H1 (cell line): ENCODE results near the gene PHF13. TPM values are rescaled to one million over a fixed set of nuclear protein-coding genes. Genes with fewer than 3 reads are reported as not detected.

Experiments
- CTCF ChIA-PET: fragments of 300-600 bp; sonication (Branson Sonifier 250); formaldehyde crosslinking; loops from one replicate; lab custom pipeline; 2021; ENCODE audit not compliant: partially characterized antibody; lab: Charles Lee
- POLR2A ChIA-PET: fragments of 300-600 bp; sonication (Branson Sonifier 250); formaldehyde crosslinking; loops from one replicate; lab custom pipeline; 2021; ENCODE audit warnings: inconsistent platforms; ENCODE audit not compliant: partially characterized antibody; lab: Charles Lee
- DNase-seq, 2 experiments: peaks; one replicate each; pipeline versions ENCODE4 v3.0.0 to v3.0.0-alpha.2; 2010 to 2022; ENCODE audit warnings: low spot score in 2 of 2, low read depth in 1 of 2, mixed read lengths in 1 of 2
- FAIRE-seq: peaks from 2 replicates; lab custom pipeline; 2011; peaks lifted over from hg19 to GRCh38; lab: Jason Lieb, UNC
- H2AFZ ChIP-seq: 2 replicates; pipeline ENCODE4 v1.8.1; 2012; ENCODE audit warnings: low read length, inconsistent platforms
- H2AK5ac ChIP-seq: 2 replicates; pipeline ENCODE4 v1.6.1; 2013; ENCODE audit warnings: low read depth, low read length
- H2BK120ac ChIP-seq: replicated peaks from 2 replicates; pipeline ENCODE3; 2013; ENCODE audit warnings: low read depth, low read length, inconsistent platforms
- H2BK12ac ChIP-seq: 2 replicates; pipeline ENCODE4 v1.6.1; 2013; ENCODE audit warnings: low read depth, low read length
- H2BK15ac ChIP-seq: 2 replicates; pipeline ENCODE4 v1.6.1; 2013; ENCODE audit warnings: low read length
- H2BK20ac ChIP-seq: 2 replicates; pipeline ENCODE4 v1.6.1; 2013; ENCODE audit warnings: low read length
- H2BK5ac ChIP-seq: 2 replicates; pipeline ENCODE4 v1.6.1; 2013; ENCODE audit warnings: low read depth, low read length
- H3K14ac ChIP-seq: 2 replicates; pipeline ENCODE4 v1.6.1; 2013; ENCODE audit warnings: inconsistent platforms; ENCODE audit not compliant: insufficient read length
- H3K18ac ChIP-seq: 2 replicates; pipeline ENCODE4 v1.6.1; 2013; ENCODE audit warnings: low read length; ENCODE audit errors: extremely low read depth
- H3K23ac ChIP-seq: 2 replicates; pipeline ENCODE4 v1.6.1; 2013; ENCODE audit warnings: inconsistent platforms; ENCODE audit not compliant: insufficient read length
- H3K23me2 ChIP-seq: 2 replicates; pipeline ENCODE4 v1.6.1; 2013; ENCODE audit warnings: low read depth, low read length
- H3K27ac ChIP-seq: 2 replicates; pipeline ENCODE4 v1.6.1; 2011; ENCODE audit warnings: low read depth, low read length, inconsistent platforms
- H3K27me3 ChIP-seq, 4 experiments: replicated peaks in 1 of 4; 1 replicate in 1 of 4; 2 replicates in 3 of 4; pipeline versions ENCODE4 v1.6.1 to v1.8.1; 2011 to 2013; ENCODE audit warnings: low read length in 3 of 4, mild to moderate bottlenecking in 3 of 4, inconsistent platforms in 2 of 4, mixed read lengths in 2 of 4, moderate library complexity in 1 of 4; ENCODE audit not compliant: control insufficient read depth in 3 of 4, insufficient read depth in 3 of 4; ENCODE audit errors: extremely low read depth in 1 of 4
- H3K36me3 ChIP-seq, 4 experiments: 2 replicates each; pipeline versions ENCODE4 v1.6.1 to v1.8.1; 2011 to 2013; ENCODE audit warnings: mild to moderate bottlenecking in 4 of 4, low read length in 3 of 4, moderate library complexity in 2 of 4, control low read depth in 1 of 4, inconsistent platforms in 1 of 4; ENCODE audit not compliant: insufficient read depth in 4 of 4, control insufficient read depth in 2 of 4
- H3K4ac ChIP-seq: replicated peaks from 2 replicates; pipeline ENCODE3; 2013; ENCODE audit warnings: low read length, low read depth, mixed read lengths, inconsistent platforms; ENCODE audit not compliant: insufficient read length
- H3K4me1 ChIP-seq, 4 experiments: replicated peaks in 1 of 4; 1 replicate in 1 of 4; 2 replicates in 3 of 4; pipeline versions ENCODE4 v1.6.1 to v1.8.1; 2011 to 2013; ENCODE audit warnings: low read length in 3 of 4, inconsistent platforms in 2 of 4, mixed read lengths in 1 of 4; ENCODE audit not compliant: insufficient read depth in 4 of 4, control insufficient read depth in 3 of 4
- H3K4me2 ChIP-seq, 2 experiments: 2 replicates each; pipeline versions ENCODE4 v1.6.1 to v1.8.1; 2011 to 2013; ENCODE audit warnings: low read depth in 2 of 2, low read length in 2 of 2, control low read depth in 1 of 2, inconsistent platforms in 1 of 2, mild to moderate bottlenecking in 1 of 2; ENCODE audit not compliant: insufficient read depth in 1 of 2
- H3K4me3 ChIP-seq, 4 experiments: fragments of 200-600, 300-600 bp in 1 of 4; sonication (generic), shearing (Covaris generic), sonication (Bioruptor Twin) in 1 of 4; 2 replicates each; pipeline versions ENCODE4 v1.5.1 to v1.8.1; 2011 to 2016; ENCODE audit warnings: low read length in 4 of 4, low read depth in 3 of 4, control low read depth in 2 of 4, inconsistent platforms in 2 of 4, mild to moderate bottlenecking in 2 of 4, mixed read lengths in 1 of 4, moderate library complexity in 1 of 4; ENCODE audit not compliant: insufficient read depth in 2 of 4; ENCODE audit errors: extremely low read depth in 1 of 4
- H3K56ac ChIP-seq: replicated peaks from 2 replicates; pipeline ENCODE3; 2013; ENCODE audit warnings: low read depth, mild to moderate bottlenecking, mixed read lengths, low read length, inconsistent platforms; ENCODE audit not compliant: insufficient read length
- H3K79me1 ChIP-seq: 2 replicates; pipeline ENCODE4 v1.6.1; 2013; ENCODE audit warnings: low read depth, low read length, control low read depth
- H3K79me2 ChIP-seq, 2 experiments: 2 replicates each; pipeline versions ENCODE4 v1.6.1 to v1.8.1; 2012 to 2013; ENCODE audit warnings: low read length in 2 of 2, mild to moderate bottlenecking in 2 of 2, inconsistent platforms in 1 of 2; ENCODE audit not compliant: insufficient read depth in 2 of 2, control insufficient read depth in 1 of 2
- H3K9ac ChIP-seq, 4 experiments: replicated peaks in 1 of 4; 1 replicate in 1 of 4; 2 replicates in 3 of 4; pipeline versions ENCODE4 v1.6.1 to v1.8.1; 2011 to 2013; ENCODE audit warnings: low read depth in 3 of 4, low read length in 3 of 4, control low read depth in 2 of 4, mild to moderate bottlenecking in 2 of 4, moderate library complexity in 2 of 4, inconsistent platforms in 1 of 4; ENCODE audit errors: extremely low read depth in 1 of 4
- H3K9me3 ChIP-seq, 2 experiments: 2 replicates each; pipeline versions ENCODE4 v1.6.1 to v1.8.1; 2012 to 2013; ENCODE audit warnings: mild to moderate bottlenecking in 2 of 2, moderate library complexity in 2 of 2, control low read depth in 1 of 2, inconsistent platforms in 1 of 2, low read depth in 1 of 2, low read length in 1 of 2, mixed read lengths in 1 of 2; ENCODE audit not compliant: insufficient read depth in 2 of 2
- H4K20me1 ChIP-seq, 2 experiments: replicated peaks in 1 of 2; 2 replicates each; pipeline versions ENCODE3 to v1.8.1; 2011 to 2013; ENCODE audit warnings: inconsistent platforms in 2 of 2, low read length in 2 of 2, mild to moderate bottlenecking in 1 of 2; ENCODE audit not compliant: insufficient read depth in 2 of 2, control insufficient read depth in 1 of 2
- H4K5ac ChIP-seq: 2 replicates; pipeline ENCODE4 v1.6.1; 2013; ENCODE audit warnings: low read length, low read depth, mixed read lengths, inconsistent platforms; ENCODE audit not compliant: insufficient read length
- H4K8ac ChIP-seq: 2 replicates; pipeline ENCODE4 v1.8.0; 2013; ENCODE audit warnings: mild to moderate bottlenecking, moderate library complexity, low read length, inconsistent platforms; ENCODE audit not compliant: insufficient read depth; ENCODE audit errors: extremely low read depth
- H4K91ac ChIP-seq: replicated peaks from 2 replicates; pipeline ENCODE3; 2013; ENCODE audit warnings: low read length, mixed read lengths, inconsistent platforms; ENCODE audit not compliant: insufficient read length
- JUND ChIP-seq: IDR thresholded peaks from 2 replicates; pipeline ENCODE4 v1.6.1; 2011; ENCODE audit warnings: mild to moderate bottlenecking, improper control_type of control experiment, low read length
- SP2 ChIP-seq: IDR thresholded peaks from 2 replicates; pipeline ENCODE4 v1.6.1; 2012; ENCODE audit warnings: mild to moderate bottlenecking, low read length, inconsistent platforms
- WGBS, 2 experiments: shearing (Covaris generic) in 1 of 2; methylation state at CpG; one replicate each; pipeline versions ENCODE4 v1.1.6 to v1.1.7; 2013 to 2015; ENCODE audit warnings: low lambda C conversion rate in 2 of 2, mixed read lengths in 2 of 2, inconsistent platforms in 1 of 2, low coverage in 1 of 2, missing lambda C conversion rate in 1 of 2; ENCODE audit not compliant: insufficient replicate concordance in 2 of 2, insufficient coverage in 1 of 2, insufficient read length in 1 of 2; ENCODE audit errors: extremely low coverage in 1 of 2, missing lambda C conversion rate in 1 of 2; 5-methylcytosine and 5-hydroxymethylcytosine counted together
- polyA plus RNA-seq, 7 experiments: library from polyadenylated mRNA; depleted of rRNA in 3 of 7; stranded (reverse) in 5 of 7; unstranded in 2 of 7; fragments of >200 nt in 5 of 7; fragments of 200-250 nt in 2 of 7; gene quantifications; 1 replicate in 5 of 7; 2 replicates in 1 of 7; 4 replicates in 1 of 7; pipeline versions ENCODE4 v1.2.1 to v1.2.3, GENCODE V29; 2011 to 2013; ENCODE audit warnings: missing spikeins in 2 of 7, mixed read lengths in 2 of 7
- total RNA-seq: library from RNA; stranded (reverse); fragmentation: NEBNext Ultra II Directional; extraction: Animal tissue kit (Norgen Biotek cat#: 25700); gene quantifications from 2 replicates; pipeline ENCODE4 v1.2.1, GENCODE V29; 2021

The PHF13 gene
- total and polyA plus RNA-seq, 2 of the 8 experiments (the other 6 are each of a cell fraction or from before 2014, with no cell fraction given): 11.7 to 39.6 TPM

DNA sequence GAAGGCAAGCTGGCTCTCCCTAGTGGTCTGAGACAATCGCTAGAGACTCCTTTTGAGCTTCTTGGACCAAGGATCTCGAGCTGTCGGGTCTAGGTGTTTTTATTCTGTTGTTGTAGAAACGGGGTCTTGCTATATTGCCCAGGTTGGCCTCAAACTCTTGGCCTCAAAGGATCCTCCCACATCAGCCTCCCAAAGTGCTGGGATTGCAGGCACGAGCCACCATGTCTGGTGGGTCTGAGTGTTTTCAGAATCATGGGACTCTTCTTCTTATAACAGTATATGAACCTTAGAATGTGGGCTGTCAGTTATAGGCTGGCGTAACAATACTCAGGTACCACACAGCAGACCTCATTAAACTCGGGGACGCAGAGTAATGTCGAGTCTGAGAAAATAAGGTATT lies 55.0 kb downstream of the PHF13 start:
- Histone ChIP-seq H2BK5ac (no peak overlapping the region), H3K36me3 (peaks cover 3 to 28% (median 8%) of the 10 kb centered on the region in 4 experiments; a peak in 6 of 8 replicates), H3K4me1 (no peaks in the 10 kb centered on the region), H4K5ac (no peak overlapping the region), H3K9ac (no peak overlapping the region), H2AFZ (no peak overlapping the region), H3K9me3 (no peaks in the 10 kb centered on the region), H4K20me1 (peaks cover 0 to 9% of the 10 kb centered on the region in 2 experiments), H3K23ac (no peak overlapping the region), H2BK20ac (no peak overlapping the region), H3K79me2 (peaks cover 0 to 7% of the 10 kb centered on the region in 2 experiments; a peak in 2 of 4 replicates), H3K27me3 (no peaks in the 10 kb centered on the region), H3K27ac (no peak overlapping the region), H2BK120ac (no peak overlapping the region), H3K4me3 (no peak overlapping the region), H2BK12ac (no peak overlapping the region), H3K18ac (no peak overlapping the region), H4K91ac (no peak overlapping the region), H3K4me2 (no peak overlapping the region), H2AK5ac (no peak overlapping the region), H3K4ac (no peak overlapping the region), H3K14ac (no peak overlapping the region), H3K79me1 (peaks cover 2% of the 10 kb centered on the region; the same call in 1 of the 2 replicates), H3K23me2 (no peaks in the 10 kb centered on the region), H3K56ac (no peak overlapping the region), H4K8ac (no peak overlapping the region), H2BK15ac (no peak overlapping the region)
- ChIA-PET CTCF (interaction anchor here (1.0 to 4.2 kb wide), 3 partner anchors 8 to 64 kb away, joined by 3 to 17 read pairs (median 3); no protein-coding TSS in a partner anchor), POLR2A (no interaction called here)
- FAIRE-seq: no peak
- 93% methylated on average over 9 of the region's 9 CpGs; no CpG with 5 or more reads in 1 of the 2 experiments for WGBS, 2 experiments
- DNase-seq: no peak
- TF ChIP-seq SP2: no peak
- TF ChIP-seq JUND: no peak
